Aorta (tissue), 5 donors: Measurements from ENCODE around the gene DOHH. TPM values are rescaled to one million over a fixed set of nuclear protein-coding genes. Genes with fewer than 3 reads are reported as not detected.
"Not testable (repeated sequence)": the region's sequence is repeated elsewhere in the genome, so short reads cannot be mapped to it uniquely, and the experiment has no call there.

Source experiments
- ATAC-seq: fragments of 200-7000 bp; cut with Tn5 transposase; one replicate; pipeline ENCODE4 v1.9.1; 2022; ENCODE audit warnings: moderate library complexity; ENCODE audit not compliant: low FRiP score
- DNase-seq, 2 donors: peaks; one replicate each; pipeline ENCODE4 v3.0.0-alpha.2; 2020
- H3K27ac ChIP-seq, 2 donors: one replicate each; pipeline ENCODE4 v1.5.1; 2013; ENCODE audit warnings: low read length in 2 of 2, mild to moderate bottlenecking in 2 of 2, moderate library complexity in 2 of 2, control low read depth in 1 of 2, inconsistent platforms in 1 of 2, low read depth in 1 of 2
- H3K27me3 ChIP-seq, 2 donors: one replicate each; pipeline ENCODE4 v1.6.1; 2013; ENCODE audit warnings: control low read depth in 1 of 2, low read length in 1 of 2, mild to moderate bottlenecking in 1 of 2, moderate library complexity in 1 of 2; ENCODE audit not compliant: insufficient read depth in 2 of 2, control insufficient read depth in 1 of 2
- H3K36me3 ChIP-seq, 2 donors: one replicate each; pipeline ENCODE4 v1.6.1; 2013; ENCODE audit warnings: control low read depth in 1 of 2, low read length in 1 of 2, mild to moderate bottlenecking in 1 of 2; ENCODE audit not compliant: insufficient read depth in 2 of 2, control insufficient read depth in 1 of 2
- H3K4me1 ChIP-seq, 2 donors: one replicate each; pipeline ENCODE4 v1.6.1; 2013; ENCODE audit warnings: low read length in 2 of 2, control low read depth in 1 of 2, mild to moderate bottlenecking in 1 of 2, moderate library complexity in 1 of 2; ENCODE audit not compliant: insufficient read depth in 2 of 2, control insufficient read depth in 1 of 2
- H3K4me3 ChIP-seq, 2 donors: one replicate each; pipeline ENCODE4 v1.5.1; 2013; ENCODE audit warnings: low read length in 2 of 2, control low read depth in 1 of 2, mild to moderate bottlenecking in 1 of 2
- H3K9me3 ChIP-seq: one replicate; pipeline ENCODE4 v1.6.1; 2013; ENCODE audit warnings: mild to moderate bottlenecking, low read length; ENCODE audit not compliant: control insufficient read depth
- WGBS, 2 donors: extraction: QIAGEN DNeasy Blood & Tissue Kit; methylation state at CpG; one replicate each; pipeline ENCODE4 v1.1.7; 2013; 5-methylcytosine and 5-hydroxymethylcytosine counted together
- intact Hi-C, 2 donors: fragments of 100-400 bp; cut with DNase I; formaldehyde crosslinking; loops; one replicate each; pipeline versions ENCODE4 v1.14.2 to v1.15.0; 2022
- polyA plus RNA-seq, 2 donors: library from polyadenylated mRNA; stranded (reverse); fragments of 200-250 nt; gene quantifications; one replicate each; pipeline ENCODE4 v1.2.3, GENCODE V29; 2013
- total RNA-seq, 2 donors: library from RNA; stranded (reverse); fragmentation: NEBNext Ultra II Directional; extraction: Animal tissue kit (Norgen Biotek cat#: 25700); gene quantifications; one replicate each; pipeline ENCODE4 v1.2.1, GENCODE V29; 2021
- donor health status: healthy with polysubstance abuse.
- donor health status: Bipolar disorder and iron deficiency.
- donor health status: DM: no; HTN: no; CAD: no.
- donor health status: DM: no; HTN: no; CAD: no.
- donor health status: DM: yes; HTN: yes; CAD: no.

The DOHH gene
- total and polyA plus RNA-seq, 4 donors, result 6.1 to 11.5 (median 7.4) TPM

- intact Hi-C loops, result no loop called here
- no peaks in the 10 kb centered on the region for H3K27me3 ChIP-seq
- no peak for ATAC-seq
- no peak overlapping the region for H3K4me3 ChIP-seq
- H3K36me3 ChIP-seq, result peaks cover 0 to 5% of the 10 kb centered on the region in 2 donors
- WGBS, 2 donors, result 93 to 94% methylated on average over 26 to 33 of the region's 33 CpGs
- no peaks in the 10 kb centered on the region for H3K9me3 ChIP-seq
- H3K4me1 ChIP-seq, result no peaks in the 10 kb centered on the region
- no peak overlapping the region for H3K27ac ChIP-seq
- no peak for DNase-seq
Observed at GRCh38 chr19:3532154-3532786, 31.8 kb upstream of the DOHH start.

GRCh38 chr19:3531716-3532115, 31.2 kb upstream of the DOHH start:
- intact Hi-C loops, result no loop called here
- Histone ChIP-seq H3K36me3 (peaks cover 0 to 5% of the 10 kb centered on the region in 2 donors), H3K4me1 (no peaks in the 10 kb centered on the region), H3K4me3 (no peak overlapping the region), H3K27ac (no peak overlapping the region), H3K27me3 (no peaks in the 10 kb centered on the region), H3K9me3 (no peaks in the 10 kb centered on the region)
- no peak for ATAC-seq
- no peak for DNase-seq
- WGBS, 2 donors, result 91 to 93% methylated on average over 26 to 29 of the region's 29 CpGs

GRCh38 chr19:3530389-3530788, 29.9 kb upstream of the DOHH start:
- H3K9me3 ChIP-seq, result no peaks in the 10 kb centered on the region
- no peak overlapping the region for H3K4me3 ChIP-seq
- no peaks in the 10 kb centered on the region for H3K4me1 ChIP-seq
- ATAC-seq, result no peak
- peaks cover 0 to 5% of the 10 kb centered on the region in 2 donors for H3K36me3 ChIP-seq
- H3K27me3 ChIP-seq, result no peaks in the 10 kb centered on the region
- no peak overlapping the region for H3K27ac ChIP-seq
- 97% methylated on average over 12 of the region's 12 CpGs for WGBS, 2 donors
- intact Hi-C loops, result no loop called here
- DNase-seq, result no peak

GRCh38 chr19:3529299-3529698, 28.8 kb upstream of the DOHH start:
- H3K9me3 ChIP-seq, DNase-seq, H3K27ac ChIP-seq, ATAC-seq, intact Hi-C loops, H3K4me3 ChIP-seq, H3K36me3 ChIP-seq, H3K27me3 ChIP-seq, H3K4me1 ChIP-seq: not testable (repeated sequence)
- 99 to 100% methylated on average over 7 of the region's 7 CpGs for WGBS, 2 donors

- DNase-seq, result no peak
- intact Hi-C loops, result no loop called here
- no peak overlapping the region for H3K4me3 ChIP-seq
- no peak for ATAC-seq
- 93 to 97% methylated on average over 20 of the region's 20 CpGs for WGBS, 2 donors
- H3K27ac ChIP-seq, result no peak overlapping the region
- peaks cover 0 to 5% of the 10 kb centered on the region in 2 donors for H3K36me3 ChIP-seq
- no peaks in the 10 kb centered on the region for H3K4me1 ChIP-seq
- H3K9me3 ChIP-seq, result no peaks in the 10 kb centered on the region
- no peaks in the 10 kb centered on the region for H3K27me3 ChIP-seq
Observed at GRCh38 chr19:3528539-3529211, 28.2 kb upstream of the DOHH start.

- Histone ChIP-seq H3K27ac (no peak overlapping the region), H3K4me1 (no peaks in the 10 kb centered on the region), H3K27me3 (no peaks in the 10 kb centered on the region), H3K4me3 (no peak overlapping the region), H3K9me3 (no peaks in the 10 kb centered on the region), H3K36me3 (peaks cover 0 to 5% of the 10 kb centered on the region in 2 donors)
- intact Hi-C loops, result no loop called here
- 98 to 99% methylated on average over 14 of the region's 14 CpGs for WGBS, 2 donors
- DNase-seq (no peak), ATAC-seq (no peak)
Observed at GRCh38 chr19:3528080-3528479, 27.6 kb upstream of the DOHH start.

GRCh38 chr19:3527238-3527910, 26.9 kb upstream of the DOHH start:
- Histone ChIP-seq H3K9me3 (no peaks in the 10 kb centered on the region), H3K36me3 (peaks cover 0 to 5% of the 10 kb centered on the region in 2 donors), H3K4me1 (no peaks in the 10 kb centered on the region), H3K27me3 (no peaks in the 10 kb centered on the region), H3K4me3 (no peak overlapping the region), H3K27ac (no peak overlapping the region)
- WGBS, 2 donors, result 92 to 96% methylated on average over 20 to 21 of the region's 21 CpGs
- intact Hi-C loops, result no loop called here
- ATAC-seq, result no peak
- no peak for DNase-seq

GRCh38 chr19:3526507-3527237, 26.2 kb upstream of the DOHH start:
- H3K9me3 ChIP-seq, result no peaks in the 10 kb centered on the region
- ATAC-seq, result no peak
- no peaks in the 10 kb centered on the region for H3K27me3 ChIP-seq
- no peak overlapping the region for H3K27ac ChIP-seq
- H3K4me3 ChIP-seq, result no peak overlapping the region
- H3K36me3 ChIP-seq, result peaks cover 0 to 3% of the 10 kb centered on the region in 2 donors
- intact Hi-C loops, result no loop called here
- WGBS, 2 donors, result 88 to 90% methylated on average over 26 to 28 of the region's 28 CpGs
- no peaks in the 10 kb centered on the region for H3K4me1 ChIP-seq
- no peak for DNase-seq
